Measurements from ENCODE around the gene C6orf52. TPM values are rescaled to one million over a fixed set of nuclear protein-coding genes. Genes with fewer than 3 reads are reported as not detected.

The C6orf52 gene
- total and polyA plus RNA-seq, 9 of the 15 experiments (the other 6 are each of a cell fraction or from before 2014, with no cell fraction given) = 6.7 to 37.0 (median 11.1) TPM

GRCh38 chr6:10658910-10659698 lies 35.3 kb downstream of the C6orf52 start (continued):
- TF ChIP-seq CEBPZ (IDR thresholded peaks at IDR 0.05; ENCODE audit: borderline replicate concordance, low read depth, low read length) = no peak
- TF ChIP-seq POLR2A (conservative IDR thresholded peaks at IDR 0.05) = no peak
- TF ChIP-seq DEAF1 (CRISPR knock-in tag; IDR thresholded peaks at IDR 0.05) = no peak
- TF ChIP-seq BACH1 (tag; IDR thresholded peaks at IDR 0.05) = no peak
